K562 treated with DMSO at 1 percent for 4 hours (cell line): ENCODE measurements around the gene LIPK. TPM values are rescaled to one million over a fixed set of nuclear protein-coding genes. Genes with fewer than 3 reads are reported as not detected.

Experiments used
- total RNA-seq: library from RNA; unstranded; fragments of 300-600 nt; gene quantifications from 2 replicates; pipeline ENCODE4 v1.2.3, GENCODE V29; 2022; ENCODE audit not compliant: insufficient read depth

The LIPK gene
- total RNA-seq: not detected in 2 replicates

GRCh38 chr10:88705958-88706357, at the start of gene LIPK:
TSS of gene LIPK (plus strand) at chr10:88706249. CDS start at chr10:88724544, 18,295 bp downstream.

GRCh38 chr10:88664142-88664541, 41.9 kb upstream of the LIPK start, which contains the start of gene LIPF:
TSS of gene LIPF (plus strand) at chr10:88664442. CDS start at chr10:88667298, 2,856 bp downstream.

GRCh38 chr10:88759366-88760101, 53.5 kb downstream of the LIPK start, which contains the start of gene LIPN:
TSS of gene LIPN (plus strand) at chr10:88760020. CDS start at chr10:88761406, 1,386 bp downstream.

Other genes starting within 250 kb of the LIPK start
- 3.2 TPM in 1 of 2 replicates, not detected in the other for gene RNLS, start 122.9 kb upstream of the LIPK start, total RNA-seq
- not detected in 2 replicates for gene LIPJ, start 119.5 kb upstream of the LIPK start, total RNA-seq
- not detected in 2 replicates for gene LIPF, start 41.8 kb upstream of the LIPK start, total RNA-seq
- not detected in 2 replicates for gene LIPN, start 53.8 kb downstream of the LIPK start, total RNA-seq
- gene LIPM, start 96.5 kb downstream of the LIPK start, total RNA-seq: not detected in 2 replicates
- not detected in 2 replicates for gene ANKRD22, start 145.6 kb downstream of the LIPK start, total RNA-seq
- gene STAMBPL1, start 174.0 kb downstream of the LIPK start, total RNA-seq: not detected in 2 replicates
- gene ACTA2, start 246.5 kb downstream of the LIPK start, total RNA-seq: 0.70 and 1.5 TPM in 2 replicates